ENCODE results near the gene DNAJB8.

The DNAJB8 gene

GRCh38 chr3:128442949-128443348 is 23.7 kb downstream of the DNAJB8 start:
- no peak for DNase-seq

DNA sequence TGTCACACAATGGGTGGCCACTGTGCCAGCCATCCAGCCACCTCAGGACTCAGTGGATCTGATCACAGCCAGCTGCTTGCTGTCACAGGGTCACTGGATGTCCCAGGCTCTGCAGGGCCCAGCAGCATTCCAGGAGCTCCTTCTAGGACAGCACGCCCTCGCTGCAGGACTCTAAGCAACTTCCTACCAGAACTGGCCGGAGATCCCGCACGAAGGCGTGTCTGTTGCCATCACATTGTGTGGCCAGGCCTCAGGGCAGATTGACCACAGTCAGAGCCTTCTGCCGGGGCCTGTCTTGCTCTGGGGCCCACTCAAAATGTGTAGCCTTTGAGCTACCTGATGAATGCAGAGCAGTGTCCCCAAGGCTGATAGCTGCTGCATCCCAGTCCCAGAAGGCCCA is 24.6 kb downstream of the DNAJB8 start:
- DNase-seq: no peak

DNA sequence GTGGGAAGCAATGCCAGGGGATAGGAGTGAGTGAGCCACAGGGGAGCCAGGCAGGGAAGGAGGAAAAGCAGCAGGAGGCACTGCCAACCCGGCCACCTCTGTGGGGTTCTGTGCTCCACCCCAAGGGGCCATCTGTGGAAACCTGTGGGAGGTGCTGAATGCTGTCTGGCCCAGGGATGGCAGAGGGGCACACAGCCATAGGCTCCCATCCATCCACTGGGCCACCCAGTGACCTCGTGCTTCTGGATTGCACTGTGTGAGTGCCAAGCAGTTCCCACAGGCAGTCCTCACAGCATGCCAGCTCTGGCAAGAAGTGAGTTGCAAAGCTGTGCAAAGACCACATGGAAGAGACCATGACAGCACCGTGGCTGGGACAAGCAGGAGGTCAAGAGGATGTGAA is 27.5 kb downstream of the DNAJB8 start:
- DNase-seq: no peak

GRCh38 chr3:128438488-128439072 is 28.1 kb downstream of the DNAJB8 start:
- DNase-seq: no peak

DNA sequence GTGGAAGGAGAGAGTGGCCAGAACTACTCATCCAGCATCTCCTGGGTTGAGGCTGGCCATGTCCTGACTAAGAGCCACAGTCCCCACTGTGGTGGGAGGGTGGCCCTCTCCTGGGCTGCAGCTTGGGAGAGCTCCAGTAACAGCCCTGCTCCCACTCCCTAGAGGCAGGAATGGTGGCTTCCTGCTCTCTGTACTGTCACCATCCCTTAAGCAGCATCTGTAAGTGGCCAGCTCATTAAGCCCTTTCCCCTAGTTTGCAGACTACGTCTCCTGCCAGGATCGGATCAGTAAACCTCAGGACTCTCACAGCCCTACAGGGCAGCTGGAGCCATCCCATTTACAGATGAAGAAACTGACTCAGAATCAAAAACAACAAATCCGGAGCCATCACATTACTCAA is 30.5 kb downstream of the DNAJB8 start:
- no peak for DNase-seq

DNA sequence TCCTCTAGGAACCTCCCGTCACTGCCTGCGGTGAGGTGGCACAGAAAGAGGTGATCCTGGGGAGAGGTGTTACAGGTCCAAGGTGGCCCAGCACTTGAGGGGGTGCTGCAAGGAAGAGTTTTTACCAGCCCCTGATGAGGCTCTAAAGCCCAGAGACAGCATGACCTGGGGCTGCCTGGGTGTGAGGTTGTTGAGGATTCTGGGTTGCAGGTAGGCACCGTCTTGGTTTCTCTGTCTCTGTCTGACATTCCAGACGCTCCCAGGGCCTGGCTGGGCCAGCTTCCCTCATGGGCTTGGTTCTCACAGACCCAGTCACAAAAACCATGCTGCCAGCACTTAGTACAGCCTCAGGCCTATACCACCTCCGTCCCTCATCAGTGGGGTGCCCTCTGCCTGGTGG is 31.1 kb downstream of the DNAJB8 start:
- no peak for DNase-seq

- DNase-seq: no peak
These were observed 31.6 kb downstream of the DNAJB8 start for GRCh38 chr3:128435058-128435457.

GRCh38 chr3:128434524-128434923 is 32.2 kb downstream of the DNAJB8 start:
- no peak for DNase-seq

DNA sequence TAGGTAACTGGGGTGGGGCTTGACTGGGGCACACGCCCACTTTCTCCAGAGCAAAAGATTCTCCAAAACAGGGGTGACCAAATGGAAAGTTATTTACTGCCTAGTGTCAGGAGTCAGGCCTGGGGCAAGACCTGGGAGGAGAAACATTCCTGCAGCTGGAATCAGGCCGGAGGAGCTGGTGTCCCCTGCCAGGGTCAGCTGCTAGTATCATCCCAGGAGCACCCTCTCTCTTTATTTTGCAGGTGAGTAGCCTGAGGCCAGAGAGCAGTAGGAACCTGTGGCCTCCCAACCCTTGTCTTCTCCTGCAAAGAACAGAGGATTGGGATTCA is 32.9 kb downstream of the DNAJB8 start:
- DNase-seq: no peak

DNA sequence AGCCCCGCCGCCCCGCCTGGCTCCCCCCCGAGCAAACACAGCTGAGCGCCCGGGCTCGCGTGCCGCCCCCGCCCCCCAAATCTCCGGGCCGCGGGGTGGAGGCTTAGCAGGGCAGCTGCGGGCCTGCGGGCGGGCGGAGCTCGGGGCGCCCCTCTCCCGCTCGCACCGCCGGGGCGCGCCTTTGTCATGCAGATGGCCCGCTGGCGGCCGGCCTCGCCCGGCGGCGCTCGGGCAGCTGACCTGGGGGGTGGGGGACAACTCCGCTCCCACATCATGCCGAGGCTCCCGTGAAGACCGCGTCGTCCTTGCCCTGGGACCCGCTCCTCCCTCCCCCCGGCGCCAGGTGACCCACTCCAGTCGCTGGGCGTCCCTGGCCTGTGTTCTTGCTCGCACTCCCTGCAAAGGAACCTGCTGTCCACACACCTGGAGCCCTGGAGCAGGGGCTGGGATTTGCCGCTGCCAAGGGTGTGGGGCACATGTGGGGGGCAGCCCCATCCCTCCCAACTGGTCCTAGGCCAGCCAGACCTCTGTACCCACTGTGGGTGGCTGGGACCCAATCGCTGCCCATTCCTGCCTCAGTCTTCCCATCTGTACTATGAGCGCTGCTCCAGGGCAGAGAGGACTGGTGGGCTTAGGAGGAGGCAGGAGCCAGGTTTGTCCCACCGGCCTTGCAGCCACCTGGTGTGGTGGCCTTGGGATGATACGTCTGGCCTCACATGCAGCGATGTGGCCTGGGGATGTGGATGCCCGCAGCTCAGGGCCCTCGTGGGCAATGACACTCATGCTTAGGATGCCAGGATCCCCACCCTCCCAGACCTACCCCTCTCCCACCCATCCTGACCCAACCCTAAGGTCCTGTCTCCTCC is 33.5 kb downstream of the DNAJB8 start:
- peak in 2 of 3 experiments; percentile 87 to 92 for DNase-seq

- DNase-seq: peak in 2 of 3 experiments; percentile 91 to 92
These were observed 34.3 kb downstream of the DNAJB8 start for GRCh38 chr3:128432301-128432970.

GRCh38 chr3:128431803-128432300 is 34.8 kb downstream of the DNAJB8 start:
- DNase-seq: no peak

DNA sequence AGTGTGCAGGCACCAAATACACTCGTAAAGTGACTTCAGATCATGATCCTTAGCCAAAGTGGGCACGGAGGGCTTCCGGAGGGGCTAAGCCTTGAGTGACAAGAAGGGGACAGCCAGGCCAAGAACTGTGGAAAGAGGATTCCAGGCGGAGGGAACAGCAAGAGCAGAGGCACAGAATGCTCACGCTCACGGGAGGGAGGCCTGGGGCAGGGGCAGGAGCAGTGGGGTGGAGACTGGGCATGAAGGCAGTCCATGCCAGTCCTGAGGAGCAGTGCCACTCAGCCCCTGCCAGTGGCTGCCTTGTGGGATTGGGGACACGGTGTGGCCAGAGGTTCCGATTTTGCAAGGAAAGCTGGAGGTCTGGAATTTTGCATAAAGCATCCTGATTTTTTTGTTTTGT is 36.0 kb downstream of the DNAJB8 start:
- no peak for DNase-seq

DNA sequence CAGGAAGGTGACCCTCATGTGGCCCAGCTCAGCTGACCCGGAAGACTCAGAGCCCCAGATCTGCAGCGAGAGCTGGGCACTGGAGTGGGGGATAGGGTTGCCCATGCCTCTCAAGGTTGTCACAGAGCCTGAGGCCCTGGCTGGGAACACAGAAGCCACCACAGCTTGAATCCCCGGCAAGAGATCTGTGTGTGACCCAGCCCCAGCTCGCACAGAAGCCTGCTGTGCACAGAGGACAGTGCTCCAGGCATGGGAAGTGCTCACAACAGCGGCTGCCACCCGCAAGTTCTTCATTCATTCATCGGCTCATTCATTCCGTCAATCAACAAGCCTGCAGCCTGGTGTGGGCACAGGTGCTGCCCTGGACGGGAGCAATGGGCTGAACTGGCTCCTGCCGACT is 36.4 kb downstream of the DNAJB8 start:
- peak in 2 of 3 experiments; percentile 21 to 26 for DNase-seq

DNA sequence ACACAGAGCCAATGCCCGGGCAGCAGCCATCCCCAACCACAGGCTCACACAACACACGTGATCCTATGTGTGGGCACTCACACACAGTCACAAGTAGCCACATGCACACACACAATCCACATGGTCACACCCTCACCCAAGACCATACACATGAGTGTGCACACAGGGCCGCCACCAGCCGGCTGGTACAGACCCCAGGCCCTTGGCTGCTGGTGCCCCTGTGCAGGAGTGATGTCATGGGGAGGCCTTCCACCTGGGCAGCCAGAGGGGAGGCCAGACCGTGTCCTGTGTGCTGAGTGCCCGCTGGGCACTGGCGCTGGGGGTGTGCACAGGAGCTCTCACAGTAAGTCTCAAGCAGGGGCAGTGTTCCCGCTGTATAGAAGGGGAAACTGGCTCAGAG is 36.9 kb downstream of the DNAJB8 start:
- DNase-seq: no peak

DNA sequence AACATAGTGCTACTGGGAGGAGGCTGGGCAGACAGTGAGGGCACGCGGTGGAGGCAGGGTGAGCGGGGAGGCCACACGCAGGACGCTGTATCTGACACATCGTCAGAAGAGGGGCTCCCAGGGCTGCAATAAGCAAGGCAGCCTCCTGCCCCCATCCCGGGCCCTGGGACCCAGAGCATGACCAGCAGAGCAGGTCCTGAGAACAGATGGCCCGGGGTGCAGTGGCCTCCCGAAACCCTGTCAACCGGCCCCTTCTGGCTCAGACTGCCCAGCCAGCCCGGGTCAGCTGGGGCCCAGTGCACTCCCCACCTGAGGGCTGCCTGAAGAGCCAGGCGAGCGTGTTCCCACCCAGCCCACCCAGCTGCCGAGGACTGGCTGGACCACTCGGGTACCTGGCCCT is 37.4 kb downstream of the DNAJB8 start:
- no peak for DNase-seq

DNA sequence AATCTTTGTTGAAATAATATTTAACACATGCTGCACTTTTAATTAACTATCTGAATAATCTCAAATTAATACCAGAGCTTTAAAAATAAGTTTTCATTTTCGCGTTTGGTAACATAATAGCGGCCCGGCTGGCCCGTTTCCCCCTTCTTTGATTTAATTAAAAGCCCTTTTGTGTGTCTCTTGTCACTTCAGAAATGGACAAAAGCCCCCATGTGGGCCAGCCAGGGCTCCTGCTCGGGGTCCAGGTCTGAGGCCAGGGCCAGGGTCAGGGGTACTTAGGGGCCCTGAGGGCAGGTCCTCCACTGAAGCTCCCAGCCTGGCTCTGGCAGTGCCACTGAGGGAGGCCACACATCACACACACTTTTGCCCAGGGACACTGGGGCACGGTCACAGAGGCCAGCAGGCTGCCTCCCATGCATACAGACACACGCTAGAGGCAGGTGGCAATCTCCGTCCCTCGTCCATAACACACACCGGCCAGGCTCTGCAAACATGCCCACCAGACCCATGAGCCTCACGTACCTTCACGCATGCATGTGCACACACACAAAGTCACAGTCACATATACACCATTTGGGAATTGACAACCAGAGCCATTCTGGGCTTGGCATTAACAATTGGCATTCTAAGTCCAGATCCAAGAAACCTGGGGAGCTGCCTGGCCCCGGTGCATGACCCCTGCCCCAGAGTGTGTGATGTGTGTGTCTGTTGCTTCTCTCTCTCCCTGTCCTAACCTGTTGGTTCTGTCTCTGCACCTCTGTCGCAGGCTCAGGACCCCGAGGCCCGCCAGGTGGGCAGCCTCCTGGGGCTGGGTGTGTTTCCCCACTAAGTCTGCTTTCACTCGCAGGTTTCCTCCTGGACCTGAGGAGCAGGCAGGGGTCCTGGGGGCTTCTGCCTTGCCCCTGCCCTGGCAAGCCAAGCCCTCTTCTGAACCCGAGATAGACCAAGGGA is 38.5 kb downstream of the DNAJB8 start:
- DNase-seq: no peak

DNA sequence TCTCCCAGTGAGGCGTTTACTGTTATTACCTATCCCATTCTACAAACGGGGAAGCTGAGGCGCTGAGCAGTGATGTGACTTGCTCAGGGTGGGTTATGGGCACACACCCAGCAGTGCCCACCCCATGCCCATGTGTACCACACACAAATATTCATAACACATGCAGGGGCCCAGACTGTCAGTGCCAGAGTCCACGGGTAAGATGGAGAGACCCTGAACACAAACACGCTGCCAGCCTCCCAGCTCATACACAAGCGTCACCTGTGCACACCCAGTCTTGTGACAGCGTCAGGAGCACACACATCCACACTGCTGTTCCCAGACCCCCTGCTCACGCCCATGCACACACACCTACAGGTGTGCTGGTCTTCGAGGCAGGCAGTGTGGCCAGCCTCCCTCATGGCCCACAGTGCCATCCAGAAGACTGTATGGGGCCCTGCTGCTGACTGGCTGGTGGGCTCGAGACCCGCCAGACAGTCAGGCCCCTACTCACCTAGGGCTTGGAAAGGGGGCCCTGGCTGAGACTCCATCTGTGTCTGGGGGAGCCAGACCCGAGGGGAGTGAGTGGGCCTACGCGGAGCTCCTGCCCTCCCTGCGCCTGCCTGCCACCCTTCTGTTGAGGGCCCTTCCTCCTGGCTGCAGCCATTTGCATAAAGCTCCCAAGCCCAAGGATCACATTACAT is 39.4 kb downstream of the DNAJB8 start:
- no peak for DNase-seq

DNA sequence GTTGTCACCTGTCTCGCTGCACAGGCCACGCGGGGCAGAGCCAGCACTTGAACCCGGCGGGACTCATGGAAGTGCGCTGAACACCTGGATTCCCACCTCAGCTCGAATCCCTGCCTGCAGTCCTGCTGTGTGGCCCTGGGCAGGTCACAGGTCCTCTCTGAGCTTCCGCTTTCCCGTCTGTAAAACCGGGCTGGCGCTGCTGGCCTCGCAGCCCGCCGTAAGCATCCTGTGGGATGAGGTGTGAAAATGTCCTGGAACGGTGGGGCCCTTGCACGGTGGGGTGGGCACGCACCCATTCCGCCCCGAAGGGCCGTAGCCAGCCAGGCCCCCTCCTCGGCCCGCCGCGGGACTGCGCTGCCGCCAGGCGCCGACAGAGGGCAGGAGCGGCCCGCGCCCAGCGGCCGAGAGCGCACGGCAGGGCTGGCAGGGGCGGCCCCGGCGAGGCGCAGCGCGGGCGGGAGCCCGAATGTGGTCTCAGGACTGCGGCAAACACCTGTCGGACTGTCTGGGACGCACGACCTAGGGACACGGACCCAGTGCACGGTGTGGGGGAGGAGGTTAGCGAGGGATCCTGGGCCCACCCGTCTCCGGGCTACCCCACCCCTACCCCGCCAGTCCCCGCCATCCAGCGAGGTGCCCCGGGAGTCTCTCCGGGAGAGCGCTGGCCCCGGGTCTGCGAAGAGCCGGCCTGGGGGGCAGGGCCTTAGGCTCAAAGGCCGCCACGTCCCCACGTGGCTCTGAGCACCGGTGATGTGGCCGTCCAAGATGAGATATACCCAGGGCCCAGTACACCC is 40.4 kb downstream of the DNAJB8 start:
- DNase-seq: peak in 2 of 3 experiments; percentile 26 to 39

DNA sequence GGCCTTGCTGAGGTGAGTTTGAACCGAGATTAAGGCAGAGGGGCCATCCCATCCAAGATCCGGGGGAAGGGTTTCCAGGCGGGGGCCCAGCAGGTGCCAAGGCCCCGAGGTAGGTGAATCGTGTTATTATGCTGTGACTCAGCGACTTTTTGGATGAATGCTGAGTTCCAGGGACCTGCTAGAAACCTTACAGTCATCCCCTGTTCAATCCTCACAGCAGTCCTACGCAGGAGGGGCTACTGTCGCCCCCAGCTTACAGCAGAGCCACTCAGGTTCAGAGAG is 40.9 kb downstream of the DNAJB8 start:
- no peak for DNase-seq

DNA sequence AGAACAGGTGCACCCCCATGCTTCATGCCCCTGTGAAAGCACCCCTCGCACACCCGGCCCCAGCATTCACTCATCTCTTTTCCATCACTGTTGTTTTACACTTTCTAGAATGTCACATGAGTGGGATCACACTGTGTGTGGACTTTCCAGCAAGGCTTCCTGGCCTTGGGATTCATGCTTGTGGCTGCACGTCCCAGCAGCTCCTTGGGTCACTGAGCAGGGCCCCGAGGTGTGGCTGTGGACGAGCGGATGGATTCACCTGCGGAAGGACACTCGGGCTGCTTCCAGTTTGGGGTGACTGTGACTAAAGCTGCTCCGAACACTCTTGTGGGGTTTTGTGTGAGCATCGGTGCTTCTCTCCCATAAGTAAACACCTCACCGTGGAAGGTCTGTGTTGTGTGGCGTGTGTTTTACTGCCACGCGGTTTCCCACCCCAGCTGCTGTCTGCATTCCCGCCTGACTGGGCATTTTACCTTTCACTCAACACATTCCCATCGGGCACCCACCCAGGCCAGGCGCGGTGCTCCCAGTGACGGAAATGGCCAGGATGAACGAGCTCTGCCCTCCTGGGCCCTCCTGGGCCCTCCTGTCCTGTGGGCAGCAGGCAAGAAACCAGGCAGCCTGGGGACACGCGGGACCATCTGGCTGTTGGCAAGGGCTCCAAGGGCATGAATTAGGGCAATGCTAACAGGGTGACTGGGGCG is 41.4 kb downstream of the DNAJB8 start:
- no peak for DNase-seq
